OCI-LY3 (cell line): ENCODE results near the gene CD3E.

Source experiments
- EZH2phosphoT487 ChIP-seq: fragments of 200-600 bp; shearing (Covaris generic); IDR thresholded peaks from 2 replicates; pipeline ENCODE4 v1.6.1; 2018; ENCODE audit warnings: antibody characterized with exemption, mixed run types, low read depth
- TF ChIP-seq, protein P1 (sequence below): fragments of 200-600, 300-600 bp; sonication (generic); IDR thresholded peaks from 2 replicates; pipeline ENCODE4 v1.5.1; 2014; ENCODE audit warnings: antibody characterized with exemption, low read length, low read depth

DNA sequence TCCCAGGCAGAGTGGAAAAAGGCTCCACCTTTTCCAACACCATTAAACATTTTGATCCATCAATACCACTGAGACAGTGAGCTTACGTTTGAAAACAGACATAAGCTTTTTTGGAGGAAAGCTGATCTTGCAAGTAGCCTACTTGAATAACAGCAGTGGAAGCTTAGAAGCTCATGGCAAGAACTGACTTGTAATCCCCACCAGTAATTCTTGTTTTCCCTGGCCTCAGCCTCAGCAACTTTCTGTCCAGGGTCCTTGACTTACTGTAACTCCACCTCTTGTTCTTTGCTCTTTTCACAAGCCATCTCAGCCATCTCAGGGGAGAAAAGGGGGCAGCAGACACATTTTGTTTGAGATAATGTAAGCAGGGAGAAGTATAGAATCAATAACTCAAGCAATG is 28.1 kb upstream of the CD3E start:
- TF ChIP-seq, protein P1, sequence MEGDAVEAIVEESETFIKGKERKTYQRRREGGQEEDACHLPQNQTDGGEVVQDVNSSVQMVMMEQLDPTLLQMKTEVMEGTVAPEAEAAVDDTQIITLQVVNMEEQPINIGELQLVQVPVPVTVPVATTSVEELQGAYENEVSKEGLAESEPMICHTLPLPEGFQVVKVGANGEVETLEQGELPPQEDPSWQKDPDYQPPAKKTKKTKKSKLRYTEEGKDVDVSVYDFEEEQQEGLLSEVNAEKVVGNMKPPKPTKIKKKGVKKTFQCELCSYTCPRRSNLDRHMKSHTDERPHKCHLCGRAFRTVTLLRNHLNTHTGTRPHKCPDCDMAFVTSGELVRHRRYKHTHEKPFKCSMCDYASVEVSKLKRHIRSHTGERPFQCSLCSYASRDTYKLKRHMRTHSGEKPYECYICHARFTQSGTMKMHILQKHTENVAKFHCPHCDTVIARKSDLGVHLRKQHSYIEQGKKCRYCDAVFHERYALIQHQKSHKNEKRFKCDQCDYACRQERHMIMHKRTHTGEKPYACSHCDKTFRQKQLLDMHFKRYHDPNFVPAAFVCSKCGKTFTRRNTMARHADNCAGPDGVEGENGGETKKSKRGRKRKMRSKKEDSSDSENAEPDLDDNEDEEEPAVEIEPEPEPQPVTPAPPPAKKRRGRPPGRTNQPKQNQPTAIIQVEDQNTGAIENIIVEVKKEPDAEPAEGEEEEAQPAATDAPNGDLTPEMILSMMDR, result no peak
- TF ChIP-seq EZH2phosphoT487, result no peak
